Small intestine (tissue), 7 donors: ENCODE results near the gene CBX7. TPM values are rescaled to one million over a fixed set of nuclear protein-coding genes. Genes with fewer than 3 reads are reported as not detected.
A peak's percentile ranks its signal among the peaks of the same experiment; 100 is the strongest.

ENCODE experiments used
- DNase-seq, 2 donors: peaks; one replicate each; pipeline versions ENCODE4 v3.0.0 to v3.0.0-alpha.2; 2013
- FAIRE-seq: peaks from 2 replicates; lab custom pipeline; 2012; peaks lifted over from hg19 to GRCh38; lab: Jason Lieb, UNC
- H3K27ac ChIP-seq, 3 donors: one replicate each; pipeline ENCODE4 v1.5.1; 2013; ENCODE audit warnings: low read length in 2 of 3, mild to moderate bottlenecking in 2 of 3, control low read depth in 1 of 3, inconsistent platforms in 1 of 3, low read depth in 1 of 3, moderate library complexity in 1 of 3
- H3K27me3 ChIP-seq, 3 donors: one replicate each; pipeline ENCODE4 v1.6.1; 2013; ENCODE audit warnings: low read length in 3 of 3, inconsistent platforms in 1 of 3; ENCODE audit not compliant: control insufficient read depth in 3 of 3, insufficient read depth in 3 of 3
- H3K36me3 ChIP-seq, 3 donors: one replicate each; pipeline ENCODE4 v1.6.1; 2013; ENCODE audit warnings: low read length in 3 of 3, inconsistent platforms in 1 of 3, low read depth in 1 of 3, mild to moderate bottlenecking in 1 of 3, moderate library complexity in 1 of 3; ENCODE audit not compliant: control insufficient read depth in 3 of 3, insufficient read depth in 2 of 3
- H3K4me1 ChIP-seq, 3 donors: one replicate each; pipeline ENCODE4 v1.6.1; 2013; ENCODE audit warnings: low read length in 2 of 3, inconsistent platforms in 1 of 3, low read depth in 1 of 3, mild to moderate bottlenecking in 1 of 3, moderate library complexity in 1 of 3; ENCODE audit not compliant: control insufficient read depth in 3 of 3, insufficient read depth in 2 of 3
- H3K4me3 ChIP-seq, 3 donors: one replicate each; pipeline ENCODE4 v1.5.1; 2013; ENCODE audit warnings: low read length in 3 of 3, control low read depth in 1 of 3, inconsistent platforms in 1 of 3, low read depth in 1 of 3, mild to moderate bottlenecking in 1 of 3, moderate library complexity in 1 of 3
- H3K9me3 ChIP-seq, 2 donors: one replicate each; pipeline ENCODE4 v1.6.1; 2013; ENCODE audit warnings: low read depth in 1 of 2, low read length in 1 of 2; ENCODE audit not compliant: control insufficient read depth in 2 of 2, insufficient read depth in 1 of 2
- WGBS, 3 donors: extraction: QIAGEN DNeasy Blood & Tissue Kit; methylation state at CpG; one replicate each; pipeline ENCODE4 v1.1.7; 2013; 5-methylcytosine and 5-hydroxymethylcytosine counted together
- polyA plus RNA-seq, 4 donors: library from polyadenylated mRNA; stranded (reverse) in 3 of 4; unstranded in 1 of 4; fragments of 200-250 nt in 3 of 4; fragments of 120-200 nt in 1 of 4; gene quantifications; one replicate each; pipeline versions ENCODE4 v1.2.1 to v1.2.3, GENCODE V29; 2013
- donor health status: healthy with polysubstance abuse.
- donor health status: control.
- donor health status: control.
- donor health status: Bipolar disorder and iron deficiency.
- donor health status: healthy.

CBX7 gene
- polyA plus RNA-seq, 4 donors: 9.8 to 29.8 (median 21.2) TPM

GRCh38 chr22:39101226-39101625 lies 51.3 kb downstream of the CBX7 start:
- Histone ChIP-seq H3K4me3 (no peak overlapping the region), H3K27me3 (no peaks in the 10 kb centered on the region), H3K27ac (no peak overlapping the region), H3K9me3 (no peaks in the 10 kb centered on the region), H3K36me3 (no peaks in the 10 kb centered on the region), H3K4me1 (no peaks in the 10 kb centered on the region)
- FAIRE-seq (no peak), DNase-seq (no peak)
- WGBS, 3 donors: 67 to 82% (median 74%) methylated on average over 10 to 13 of the region's 13 CpGs

GRCh38 chr22:39098576-39098975 lies 53.9 kb downstream of the CBX7 start:
- Histone ChIP-seq H3K36me3 (no peaks in the 10 kb centered on the region), H3K9me3 (no peaks in the 10 kb centered on the region), H3K27ac (no peak overlapping the region), H3K4me3 (no peak overlapping the region), H3K27me3 (no peaks in the 10 kb centered on the region), H3K4me1 (no peaks in the 10 kb centered on the region)
- 72 to 87% (median 78%) methylated on average over 8 of the region's 8 CpGs for WGBS, 3 donors
- DNase-seq: no peak
- no peak for FAIRE-seq

- Histone ChIP-seq H3K9me3 (no peaks in the 10 kb centered on the region), H3K27me3 (no peaks in the 10 kb centered on the region), H3K36me3 (no peaks in the 10 kb centered on the region), H3K27ac (no peak overlapping the region), H3K4me1 (no peaks in the 10 kb centered on the region), H3K4me3 (no peak overlapping the region)
- FAIRE-seq (no peak), DNase-seq (no peak)
- WGBS, 3 donors: 68 to 83% (median 78%) methylated on average over 6 of the region's 6 CpGs
Observed at GRCh38 chr22:39098026-39098425, 54.5 kb downstream of the CBX7 start.

- 61 to 71% (median 69%) methylated on average over 9 of the region's 9 CpGs for WGBS, 3 donors
- peak in 1 of 2 donors; percentile 39 for DNase-seq
- H3K4me1 ChIP-seq: no peaks in the 10 kb centered on the region
- no peaks in the 10 kb centered on the region for H3K36me3 ChIP-seq
- H3K27me3 ChIP-seq: no peaks in the 10 kb centered on the region
- FAIRE-seq: no peak
- no peaks in the 10 kb centered on the region for H3K9me3 ChIP-seq
- H3K27ac ChIP-seq: peak within 1 kb of the TSS in 2 of 3 donors; percentile 9 to 43
- no peak within 1 kb of the TSS for H3K4me3 ChIP-seq
Observed at GRCh38 chr22:39097098-39098020, 55.1 kb downstream of the CBX7 start, which contains the start of gene APOBEC3H. TSS of gene APOBEC3H (plus strand) at chr22:39097244. CDS start at chr22:39100279, 3,035 bp downstream.

- H3K27ac ChIP-seq: no peak overlapping the region
- FAIRE-seq: no peak
- H3K36me3 ChIP-seq: no peaks in the 10 kb centered on the region
- H3K9me3 ChIP-seq: no peaks in the 10 kb centered on the region
- no peaks in the 10 kb centered on the region for H3K27me3 ChIP-seq
- DNase-seq: no peak
- H3K4me3 ChIP-seq: no peak overlapping the region
- no peaks in the 10 kb centered on the region for H3K4me1 ChIP-seq
- 67 to 94% (median 88%) methylated on average over 3 of the region's 3 CpGs for WGBS, 3 donors
Observed at GRCh38 chr22:39095971-39096370, 56.5 kb downstream of the CBX7 start.

- Histone ChIP-seq H3K4me1 (no peaks in the 10 kb centered on the region), H3K4me3 (no peak overlapping the region), H3K36me3 (no peaks in the 10 kb centered on the region), H3K27ac (peak overlapping the region in 1 of 3 donors; percentile 39), H3K27me3 (peaks cover 0 to 2% (median 0%) of the 10 kb centered on the region in 3 donors), H3K9me3 (no peaks in the 10 kb centered on the region)
- 70 to 84% (median 80%) methylated on average over 14 of the region's 14 CpGs for WGBS, 3 donors
- peak in 1 of 2 donors; percentile 23 for DNase-seq
- FAIRE-seq: no peak
Observed at GRCh38 chr22:39094717-39095389, 57.6 kb downstream of the CBX7 start.

- DNase-seq: no peak
- no peaks in the 10 kb centered on the region for H3K36me3 ChIP-seq
- 40 to 63% (median 61%) methylated on average over 8 of the region's 8 CpGs for WGBS, 3 donors
- no peak overlapping the region for H3K27ac ChIP-seq
- no peaks in the 10 kb centered on the region for H3K9me3 ChIP-seq
- H3K4me1 ChIP-seq: no peaks in the 10 kb centered on the region
- no peak for FAIRE-seq
- H3K27me3 ChIP-seq: peaks cover 0 to 2% (median 0%) of the 10 kb centered on the region in 3 donors
- no peak overlapping the region for H3K4me3 ChIP-seq
Observed at GRCh38 chr22:39092111-39092862, 60.2 kb downstream of the CBX7 start.
